ENCODE results near the gene OR1L4.

OR1L4 gene
- long read RNA-seq, result 0 reads

GRCh38 chr9:122723690-122724089 lies at the start of gene OR1L4:
Gene OR1L4 (plus strand): TSS chr9:122723990. CDS start chr9:122723990, 0 bp downstream.
- no peak for TF ChIP-seq CTCF (IDR thresholded peaks at IDR 0.05; ENCODE audit: insufficient read depth, low read length)
- TF ChIP-seq POLR2AphosphoS5 (IDR thresholded peaks at IDR 0.05; ENCODE audit: low read depth), result no peak
- TF ChIP-seq REST (IDR thresholded peaks at IDR 0.05; ENCODE audit: insufficient replicate concordance, low read depth), result no peak
- no peak within 1 kb of the TSS for H3K4me3 ChIP-seq (replicated peaks; ENCODE audit: insufficient read depth, low read length)
- DNase-seq (ENCODE audit: low read depth in 1 of 2, low spot score in 1 of 2), result no peak
- no peaks in the 10 kb centered on the region for H3K27me3 ChIP-seq (ENCODE audit: insufficient read depth, poor library complexity, severe bottlenecking)
- H3K27ac ChIP-seq (replicated peaks), result no peak within 1 kb of the TSS

- TF ChIP-seq SPI1 (IDR thresholded peaks at IDR 0.05; ENCODE audit: borderline replicate concordance, low read depth), result no peak
- no peak for TF ChIP-seq CTCF (IDR thresholded peaks at IDR 0.05; ENCODE audit: insufficient read depth, low read length)
- TF ChIP-seq POLR2AphosphoS5 (IDR thresholded peaks at IDR 0.05; ENCODE audit: low read depth), result no peak
- TF ChIP-seq GABPA (IDR thresholded peaks at IDR 0.05; ENCODE audit: low read depth), result no peak
- TF ChIP-seq REST (IDR thresholded peaks at IDR 0.05; ENCODE audit: insufficient replicate concordance, low read depth), result no peak
- Histone ChIP-seq H3K27ac (replicated peaks) (no peak overlapping the region), H3K4me3 (replicated peaks; ENCODE audit: insufficient read depth, low read length) (no peak overlapping the region), H3K27me3 (ENCODE audit: insufficient read depth, poor library complexity, severe bottlenecking) (no peaks in the 10 kb centered on the region)
- no peak for DNase-seq (ENCODE audit: low read depth in 1 of 2, low spot score in 1 of 2)
These were observed 38.9 kb upstream of the OR1L4 start for GRCh38 chr9:122684851-122685250.

- Histone ChIP-seq H3K27me3 (ENCODE audit: insufficient read depth, poor library complexity, severe bottlenecking) (peaks cover 13% of the 10 kb centered on the region), H3K27ac (replicated peaks) (no peak overlapping the region), H3K4me3 (replicated peaks; ENCODE audit: insufficient read depth, low read length) (no peak overlapping the region)
- DNase-seq (ENCODE audit: low read depth in 1 of 2, low spot score in 1 of 2), result no peak
- TF ChIP-seq REST (IDR thresholded peaks at IDR 0.05; ENCODE audit: insufficient replicate concordance, low read depth) (no peak), POLR2AphosphoS5 (IDR thresholded peaks at IDR 0.05; ENCODE audit: low read depth) (no peak), GABPA (IDR thresholded peaks at IDR 0.05; ENCODE audit: low read depth) (no peak), SPI1 (IDR thresholded peaks at IDR 0.05; ENCODE audit: borderline replicate concordance, low read depth) (no peak), CTCF (IDR thresholded peaks at IDR 0.05; ENCODE audit: insufficient read depth, low read length) (no peak)
These were observed 28.1 kb upstream of the OR1L4 start for GRCh38 chr9:122695696-122696095.
